ENCODE data around the gene CAMKMT. TPM values are rescaled to one million over a fixed set of nuclear protein-coding genes. Genes with fewer than 3 reads are reported as not detected.

CAMKMT gene
- total RNA-seq, 2 experiments from 2014 or later: 25.7 to 27.4 TPM

DNA sequence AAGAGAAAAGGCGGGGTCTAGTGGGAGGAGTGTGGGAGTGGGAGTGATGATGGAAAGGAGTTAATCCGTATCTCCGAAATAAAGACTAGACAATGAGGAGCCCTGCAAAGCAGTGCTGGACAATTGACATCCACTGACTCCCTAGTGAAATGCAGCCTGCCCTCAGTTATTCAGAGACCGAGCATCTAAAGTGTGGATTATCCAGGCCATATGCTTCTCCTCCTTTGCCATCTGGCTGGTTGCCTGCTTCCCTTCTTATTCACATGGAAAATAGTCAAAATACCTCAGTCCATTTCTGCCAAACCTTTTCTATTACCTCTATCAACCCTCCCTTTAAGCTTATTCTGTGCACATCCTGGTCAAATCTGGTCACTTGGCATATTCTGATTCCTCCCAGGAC, 291.0 kb downstream of the CAMKMT start:
- TF ChIP-seq, protein P1, sequence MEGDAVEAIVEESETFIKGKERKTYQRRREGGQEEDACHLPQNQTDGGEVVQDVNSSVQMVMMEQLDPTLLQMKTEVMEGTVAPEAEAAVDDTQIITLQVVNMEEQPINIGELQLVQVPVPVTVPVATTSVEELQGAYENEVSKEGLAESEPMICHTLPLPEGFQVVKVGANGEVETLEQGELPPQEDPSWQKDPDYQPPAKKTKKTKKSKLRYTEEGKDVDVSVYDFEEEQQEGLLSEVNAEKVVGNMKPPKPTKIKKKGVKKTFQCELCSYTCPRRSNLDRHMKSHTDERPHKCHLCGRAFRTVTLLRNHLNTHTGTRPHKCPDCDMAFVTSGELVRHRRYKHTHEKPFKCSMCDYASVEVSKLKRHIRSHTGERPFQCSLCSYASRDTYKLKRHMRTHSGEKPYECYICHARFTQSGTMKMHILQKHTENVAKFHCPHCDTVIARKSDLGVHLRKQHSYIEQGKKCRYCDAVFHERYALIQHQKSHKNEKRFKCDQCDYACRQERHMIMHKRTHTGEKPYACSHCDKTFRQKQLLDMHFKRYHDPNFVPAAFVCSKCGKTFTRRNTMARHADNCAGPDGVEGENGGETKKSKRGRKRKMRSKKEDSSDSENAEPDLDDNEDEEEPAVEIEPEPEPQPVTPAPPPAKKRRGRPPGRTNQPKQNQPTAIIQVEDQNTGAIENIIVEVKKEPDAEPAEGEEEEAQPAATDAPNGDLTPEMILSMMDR (conservative IDR thresholded peaks at IDR 0.05; ENCODE audit: low read length): no peak
- TF ChIP-seq EZH2phosphoT487 (IDR thresholded peaks at IDR 0.05; ENCODE audit: borderline replicate concordance, low read depth, low read length): no peak
- intact Hi-C loops (cut with micrococcal nuclease; ENCODE audit: unreplicated experiment): no loop called here
- Histone ChIP-seq H3K9me2 (ENCODE audit: insufficient read depth, low read length) (no peaks in the 10 kb centered on the region), H2AFZ (ENCODE audit: low read length) (no peak overlapping the region), H3K4me3 (ENCODE audit: low read depth, low read length, poor library complexity, severe bottlenecking) (no peak overlapping the region), H4K20me1 (ENCODE audit: insufficient read depth, low read length) (0 out of 2 replicates have a peak, but pooled peaks cover 4% of the 10 kb centered on the region), H3K4me2 (ENCODE audit: low read length) (no peak overlapping the region), H3K79me2 (ENCODE audit: insufficient read depth, low read depth, low read length) (no peaks in the 10 kb centered on the region), H3K4me1 (ENCODE audit: insufficient read depth, low read length, poor library complexity, severe bottlenecking) (no peaks in the 10 kb centered on the region), H3K27ac (ENCODE audit: low read depth, low read length, poor library complexity, severe bottlenecking) (no peak overlapping the region), H3K9me3 (ENCODE audit: low read length) (no peaks in the 10 kb centered on the region), H3K36me3 (ENCODE audit: insufficient read depth, low read length) (no peaks in the 10 kb centered on the region)
- no TSS peak for BruUV-seq (replicated peaks)
- ChIA-PET CTCF (ENCODE audit: unreplicated experiment) (no interaction called here), POLR2A (interaction anchor here (0.6 kb wide), 1 partner anchor 65 kb away, joined by 5 read pairs; no protein-coding TSS in a partner anchor)
- no peak for DNase-seq (ENCODE audit: low spot score)

DNA sequence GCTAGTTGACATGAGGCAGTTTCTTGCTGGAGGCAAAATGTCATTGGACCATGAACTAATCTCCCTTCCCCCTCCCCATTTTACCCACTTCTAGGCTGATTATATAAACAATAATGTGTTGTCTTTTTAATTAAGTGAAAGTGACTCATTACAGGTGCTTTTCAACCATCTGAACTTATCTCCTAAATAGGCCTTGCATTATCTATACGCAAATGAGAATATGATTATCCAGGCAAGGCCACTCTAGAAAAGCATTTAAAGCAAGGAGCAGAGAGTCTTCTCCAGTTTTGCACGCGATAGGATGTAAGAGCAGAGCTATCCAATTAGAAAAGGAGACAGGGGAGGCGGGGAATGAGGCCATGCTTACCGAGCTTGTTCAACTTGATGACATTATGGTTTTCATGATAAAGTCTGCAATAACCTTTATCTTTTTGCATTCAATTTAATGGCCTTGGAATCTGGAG, 293.7 kb downstream of the CAMKMT start:
- ChIA-PET POLR2A (no interaction called here), CTCF (ENCODE audit: unreplicated experiment) (no interaction called here)
- no TSS peak for BruUV-seq (replicated peaks)
- Histone ChIP-seq H3K36me3 (ENCODE audit: insufficient read depth, low read length) (no peaks in the 10 kb centered on the region), H3K4me1 (ENCODE audit: insufficient read depth, low read length, poor library complexity, severe bottlenecking) (no peaks in the 10 kb centered on the region), H3K4me2 (ENCODE audit: low read length) (no peak overlapping the region), H3K79me2 (ENCODE audit: insufficient read depth, low read depth, low read length) (no peaks in the 10 kb centered on the region), H4K20me1 (ENCODE audit: insufficient read depth, low read length) (0 out of 2 replicates have a peak, but pooled peaks cover 4% of the 10 kb centered on the region), H3K27ac (ENCODE audit: low read depth, low read length, poor library complexity, severe bottlenecking) (no peak overlapping the region), H3K9me3 (ENCODE audit: low read length) (no peaks in the 10 kb centered on the region), H2AFZ (ENCODE audit: low read length) (no peak overlapping the region), H3K4me3 (ENCODE audit: low read depth, low read length, poor library complexity, severe bottlenecking) (no peak overlapping the region), H3K9me2 (ENCODE audit: insufficient read depth, low read length) (no peaks in the 10 kb centered on the region)
- TF ChIP-seq, protein P1 (conservative IDR thresholded peaks at IDR 0.05; ENCODE audit: low read length): no peak
- TF ChIP-seq EZH2phosphoT487 (IDR thresholded peaks at IDR 0.05; ENCODE audit: borderline replicate concordance, low read depth, low read length): no peak
- DNase-seq (ENCODE audit: low spot score): no peak
- intact Hi-C loops (cut with micrococcal nuclease; ENCODE audit: unreplicated experiment): loop anchor here (1.0 kb wide), 1 partner anchor 15 kb away; no protein-coding TSS in a partner anchor

DNA sequence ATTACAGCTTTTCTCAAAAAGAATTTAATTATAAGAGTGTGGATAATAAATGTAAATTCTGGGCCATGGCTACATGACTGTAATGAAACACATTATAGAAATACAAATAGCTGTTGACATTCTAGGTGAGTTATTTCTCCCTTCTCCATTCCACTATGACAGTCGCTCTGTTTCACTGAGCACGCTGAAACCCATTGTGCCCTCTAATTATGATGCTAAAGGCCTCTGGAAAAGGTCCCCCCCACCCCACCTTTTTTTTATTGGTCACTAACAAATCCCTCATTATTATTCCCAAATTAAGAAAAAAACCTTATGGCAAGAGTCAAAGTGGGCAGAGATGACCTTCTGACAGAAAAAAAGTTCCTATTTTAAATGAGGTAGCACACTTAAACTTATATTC, 294.7 kb downstream of the CAMKMT start:
- H3K9me2 ChIP-seq (ENCODE audit: insufficient read depth, low read length): no peaks in the 10 kb centered on the region

More for the DNA sequence above, 294.7 kb downstream of the CAMKMT start:
- no peak for TF ChIP-seq EZH2phosphoT487 (IDR thresholded peaks at IDR 0.05; ENCODE audit: borderline replicate concordance, low read depth, low read length)
- TF ChIP-seq, protein P1 (conservative IDR thresholded peaks at IDR 0.05; ENCODE audit: low read length): no peak
- no peaks in the 10 kb centered on the region for H4K20me1 ChIP-seq (ENCODE audit: insufficient read depth, low read length)
- no peak overlapping the region for H2AFZ ChIP-seq (ENCODE audit: low read length)
- no peaks in the 10 kb centered on the region for H3K36me3 ChIP-seq (ENCODE audit: insufficient read depth, low read length)
- H3K79me2 ChIP-seq (ENCODE audit: insufficient read depth, low read depth, low read length): no peaks in the 10 kb centered on the region
- no peaks in the 10 kb centered on the region for H3K9me3 ChIP-seq (ENCODE audit: low read length)
- no peaks in the 10 kb centered on the region for H3K4me1 ChIP-seq (ENCODE audit: insufficient read depth, low read length, poor library complexity, severe bottlenecking)
- BruUV-seq (replicated peaks): no TSS peak
- no peak overlapping the region for H3K27ac ChIP-seq (ENCODE audit: low read depth, low read length, poor library complexity, severe bottlenecking)
- ChIA-PET POLR2A (no interaction called here), CTCF (ENCODE audit: unreplicated experiment) (no interaction called here)
- no peak overlapping the region for H3K4me2 ChIP-seq (ENCODE audit: low read length)
- no peak for DNase-seq (ENCODE audit: low spot score)
- no peak overlapping the region for H3K4me3 ChIP-seq (ENCODE audit: low read depth, low read length, poor library complexity, severe bottlenecking)
- intact Hi-C loops (cut with micrococcal nuclease; ENCODE audit: unreplicated experiment): no loop called here
